ENCODE data around the gene SRF. TPM values are rescaled to one million over a fixed set of nuclear protein-coding genes. Genes with fewer than 3 reads are reported as not detected.
A peak's percentile ranks its signal among the peaks of the same experiment; 100 is the strongest.

The SRF gene
- total RNA-seq, 1 experiment from 2014 or later = 35.5 TPM

GRCh38 chr6:43181942-43182860 lies 11.1 kb downstream of the SRF start, which contains the start of gene CUL9:
Gene CUL9 (plus strand): TSS chr6:43182196. CDS start chr6:43184311, 2,115 bp downstream.
- peak; percentile 70 for DNase-seq (ENCODE audit: low read depth)

- DNase-seq (ENCODE audit: low read depth) = no peak
Measured at GRCh38 chr6:43183441-43183840, 12.4 kb downstream of the SRF start.

- DNase-seq (ENCODE audit: low read depth) = no peak
Measured at GRCh38 chr6:43184268-43184985, 13.4 kb downstream of the SRF start.

- DNase-seq (ENCODE audit: low read depth) = no peak
Measured at GRCh38 chr6:43185391-43185985, 14.4 kb downstream of the SRF start.

- DNase-seq (ENCODE audit: low read depth) = no peak
Measured at GRCh38 chr6:43186019-43186418, 14.9 kb downstream of the SRF start.

DNA sequence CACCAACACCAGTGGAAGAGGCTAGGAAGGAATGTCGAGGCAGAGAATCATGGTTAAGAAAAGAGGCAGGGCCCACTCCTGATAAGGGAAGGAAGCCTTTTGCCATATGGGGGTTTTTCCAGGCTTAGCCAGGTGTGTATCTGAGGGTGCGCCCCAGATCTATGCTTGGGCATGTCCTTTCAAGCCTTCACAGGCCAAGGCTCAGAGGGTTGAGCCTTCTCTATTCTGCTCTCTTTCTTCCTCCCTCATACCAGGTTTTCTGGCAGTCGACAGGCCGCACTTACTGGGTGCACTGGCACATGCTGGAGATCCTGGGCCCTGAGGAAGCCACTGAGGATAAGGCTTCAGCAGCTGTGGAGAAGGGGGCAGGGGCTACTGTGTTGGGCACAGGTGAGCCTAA lies 15.6 kb downstream of the SRF start:
- no peak for DNase-seq (ENCODE audit: low read depth)

GRCh38 chr6:43187821-43188220 lies 16.8 kb downstream of the SRF start:
- DNase-seq (ENCODE audit: low read depth) = no peak

- DNase-seq (ENCODE audit: low read depth) = no peak
Measured at GRCh38 chr6:43188426-43188825, 17.4 kb downstream of the SRF start.

DNA sequence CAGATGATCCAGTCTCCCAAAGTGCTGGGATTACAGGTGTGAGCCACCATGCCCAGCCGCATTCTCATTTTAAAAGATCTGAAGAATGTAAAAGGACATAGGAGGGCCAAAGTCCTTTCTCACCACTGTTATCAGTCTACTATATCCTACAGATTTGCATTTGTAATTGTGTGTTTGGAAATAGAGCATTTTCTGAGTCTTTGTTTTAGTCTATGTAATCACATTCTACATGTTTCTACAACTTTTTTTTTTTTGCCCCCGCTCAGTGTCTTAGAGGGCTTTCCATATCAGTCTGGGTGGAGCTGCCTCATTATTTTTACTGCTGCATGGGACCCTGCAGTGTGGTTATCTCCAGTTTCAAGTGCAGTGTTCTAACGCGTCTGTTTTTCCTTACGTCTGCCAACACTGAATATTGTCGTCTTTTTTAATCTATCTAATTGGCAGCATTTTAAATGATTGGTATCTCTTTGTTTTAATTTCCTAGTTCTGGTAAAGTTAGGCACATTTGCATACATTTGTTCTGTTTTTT lies 18.8 kb downstream of the SRF start:
- no peak for DNase-seq (ENCODE audit: low read depth)

DNA sequence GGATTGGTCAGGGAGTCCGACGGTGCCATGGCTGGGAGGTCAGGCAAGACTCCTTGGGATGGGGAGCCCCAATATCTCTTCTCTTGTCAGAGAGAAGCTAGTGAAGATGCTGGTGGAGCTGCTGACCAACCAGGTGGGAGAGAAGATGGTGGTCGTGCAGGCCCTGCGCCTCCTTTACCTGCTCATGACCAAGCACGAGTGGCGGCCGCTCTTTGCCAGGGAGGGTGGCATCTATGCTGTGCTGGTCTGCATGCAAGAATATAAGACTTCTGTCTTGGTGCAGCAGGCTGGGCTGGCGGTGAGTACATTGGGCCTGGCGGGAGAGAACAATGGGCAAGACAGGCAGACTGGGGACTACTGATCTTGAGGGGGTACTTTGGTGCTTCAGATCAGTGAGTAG lies 21.8 kb downstream of the SRF start:
- no peak for DNase-seq (ENCODE audit: low read depth)

GRCh38 chr6:43193929-43194328 lies 22.9 kb downstream of the SRF start:
- DNase-seq (ENCODE audit: low read depth) = no peak

GRCh38 chr6:43196337-43196736 lies 25.3 kb downstream of the SRF start:
- DNase-seq (ENCODE audit: low read depth) = no peak

- DNase-seq (ENCODE audit: low read depth) = no peak
Measured at GRCh38 chr6:43199912-43200311, 28.8 kb downstream of the SRF start.

GRCh38 chr6:43200541-43200940 lies 29.5 kb downstream of the SRF start:
- DNase-seq (ENCODE audit: low read depth) = no peak

- no peak for DNase-seq (ENCODE audit: low read depth)
Measured at GRCh38 chr6:43202451-43202850, 31.4 kb downstream of the SRF start.

- DNase-seq (ENCODE audit: low read depth) = no peak
Measured at GRCh38 chr6:43203029-43203717, 32.1 kb downstream of the SRF start.

DNA sequence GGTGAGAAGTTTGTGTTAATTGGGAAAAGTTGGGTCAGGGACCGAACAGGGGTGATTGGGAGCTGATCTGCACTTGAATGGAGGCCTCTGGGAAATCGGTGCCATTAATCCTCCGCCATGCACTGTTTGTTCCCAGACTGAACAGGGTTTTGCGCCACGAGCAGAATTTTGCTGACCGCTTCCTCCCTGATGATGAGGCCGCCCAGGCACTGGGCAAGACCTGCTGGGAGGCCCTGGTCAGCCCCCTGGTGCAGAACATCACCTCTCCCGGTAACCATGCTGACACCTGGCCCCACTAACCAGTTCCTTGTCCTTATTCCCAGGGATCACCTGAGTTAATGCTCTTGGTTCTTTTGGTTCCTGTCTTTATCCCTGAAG lies 32.6 kb downstream of the SRF start:
- DNase-seq (ENCODE audit: low read depth) = no peak

- DNase-seq (ENCODE audit: low read depth) = no peak
Measured at GRCh38 chr6:43204271-43205105, 33.4 kb downstream of the SRF start.

DNA sequence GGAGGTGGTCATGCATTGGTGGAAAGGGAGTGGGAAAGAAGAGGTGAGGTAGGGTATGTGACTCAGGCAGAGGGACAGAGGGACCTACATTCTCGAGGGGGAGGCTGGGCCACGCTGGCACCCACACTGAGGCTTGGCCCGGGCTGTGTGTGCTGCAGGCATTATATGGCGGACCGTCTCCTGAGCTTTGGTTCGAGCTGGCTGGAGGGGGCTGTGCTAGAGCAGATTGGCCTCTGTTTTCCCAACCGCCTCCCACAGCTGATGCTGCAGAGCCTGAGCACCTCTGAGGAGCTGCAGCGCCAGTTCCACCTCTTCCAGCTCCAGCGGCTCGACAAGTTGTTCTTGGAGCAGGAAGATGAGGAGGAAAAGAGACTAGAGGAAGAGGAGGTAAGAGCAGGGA lies 34.8 kb downstream of the SRF start:
- no peak for DNase-seq (ENCODE audit: low read depth)

GRCh38 chr6:43207286-43207685 lies 36.2 kb downstream of the SRF start:
- no peak for DNase-seq (ENCODE audit: low read depth)

Measured in HT1080 (cell line).